HG03457 (cell line): ENCODE data around the gene SAC3D1.
"Not testable (repeated sequence)": the region's sequence is repeated elsewhere in the genome, so short reads cannot be mapped to it uniquely, and the experiment has no call there.

Source experiments
- ATAC-seq: cut with Tn5 transposase; IDR thresholded peaks from one replicate; pipeline ENCODE4 v1.9.1; 2021; ENCODE audit warnings: moderate number of reproducible peaks; ENCODE audit not compliant: unreplicated experiment

The SAC3D1 gene

DNA sequence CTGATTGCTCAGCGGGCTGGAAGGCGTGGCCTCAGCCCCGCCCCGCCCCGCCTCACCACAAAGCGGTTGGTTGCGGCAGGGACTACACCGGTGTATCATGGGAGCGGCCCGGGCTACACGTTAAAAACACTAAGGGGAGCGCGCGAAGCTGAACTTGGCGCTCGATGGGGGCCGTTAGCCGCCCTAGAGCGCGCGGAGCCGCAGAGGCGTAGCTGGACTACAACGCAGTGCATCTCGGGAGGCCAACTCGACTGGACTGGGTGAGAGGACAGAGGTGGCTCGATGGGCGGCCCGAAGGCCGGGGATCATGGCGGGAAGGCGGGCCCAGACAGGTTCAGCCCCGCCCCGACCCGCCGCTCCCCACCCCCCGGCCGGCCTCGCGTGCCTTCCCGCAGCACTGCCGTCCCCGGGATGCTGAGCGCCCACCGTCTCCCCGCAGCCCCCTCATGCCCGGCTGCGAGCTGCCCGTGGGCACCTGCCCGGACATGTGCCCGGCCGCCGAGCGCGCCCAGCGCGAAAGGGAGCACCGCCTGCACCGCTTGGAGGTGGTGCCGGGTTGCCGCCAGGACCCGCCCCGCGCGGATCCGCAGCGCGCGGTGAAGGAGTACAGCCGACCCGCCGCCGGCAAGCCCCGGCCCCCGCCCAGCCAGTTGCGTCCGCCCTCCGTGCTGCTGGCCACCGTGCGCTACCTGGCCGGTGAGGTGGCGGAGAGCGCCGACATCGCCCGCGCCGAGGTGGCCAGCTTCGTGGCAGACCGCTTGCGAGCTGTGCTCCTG lies at the start of gene SAC3D1:
TSS of gene SAC3D1 (plus strand) at position 364 of the 776 bp plus-strand sequence. CDS start at position 447, 83 bp downstream.
- ATAC-seq, result peak; percentile 65

DNA sequence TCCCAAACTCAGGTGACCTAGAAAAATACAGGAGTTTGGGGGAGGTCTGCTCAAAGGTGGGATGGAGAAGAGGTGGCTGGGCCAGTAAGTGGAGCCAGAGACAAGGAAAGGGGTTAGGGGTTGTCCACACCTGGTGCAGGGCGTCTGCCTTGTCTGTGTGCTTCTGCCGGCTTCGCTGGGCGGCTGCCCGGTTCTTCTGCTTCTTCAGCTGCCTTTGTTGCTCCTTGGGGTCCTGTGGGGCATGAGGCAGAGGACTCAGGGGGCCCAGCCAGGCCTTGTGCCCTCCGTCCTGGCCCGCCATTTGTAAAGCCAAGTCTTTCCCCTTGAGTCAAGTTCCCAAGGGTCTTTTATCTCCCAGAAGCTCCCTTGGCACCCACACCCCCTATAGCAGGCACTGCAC lies 46.7 kb upstream of the SAC3D1 start:
- ATAC-seq, result no peak

DNA sequence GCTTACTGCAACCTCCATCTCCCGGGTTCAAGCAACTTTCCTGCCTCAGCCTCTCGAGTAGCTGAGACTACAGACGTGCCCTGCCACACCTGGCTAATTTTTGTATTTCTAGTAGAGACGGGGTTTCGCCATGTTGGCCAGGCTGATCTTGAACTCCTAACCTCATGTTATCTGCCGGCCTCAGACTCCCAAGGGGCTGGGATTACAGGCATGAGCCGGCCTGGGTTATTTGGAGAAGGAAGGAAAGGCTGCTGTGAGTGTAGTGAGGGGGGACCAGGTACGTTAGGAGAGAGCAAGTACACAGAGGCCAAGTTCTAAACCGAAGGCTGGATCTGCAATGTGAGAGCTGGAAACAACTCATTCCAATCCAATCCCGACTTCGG lies 44.7 kb upstream of the SAC3D1 start:
- no peak for ATAC-seq

DNA sequence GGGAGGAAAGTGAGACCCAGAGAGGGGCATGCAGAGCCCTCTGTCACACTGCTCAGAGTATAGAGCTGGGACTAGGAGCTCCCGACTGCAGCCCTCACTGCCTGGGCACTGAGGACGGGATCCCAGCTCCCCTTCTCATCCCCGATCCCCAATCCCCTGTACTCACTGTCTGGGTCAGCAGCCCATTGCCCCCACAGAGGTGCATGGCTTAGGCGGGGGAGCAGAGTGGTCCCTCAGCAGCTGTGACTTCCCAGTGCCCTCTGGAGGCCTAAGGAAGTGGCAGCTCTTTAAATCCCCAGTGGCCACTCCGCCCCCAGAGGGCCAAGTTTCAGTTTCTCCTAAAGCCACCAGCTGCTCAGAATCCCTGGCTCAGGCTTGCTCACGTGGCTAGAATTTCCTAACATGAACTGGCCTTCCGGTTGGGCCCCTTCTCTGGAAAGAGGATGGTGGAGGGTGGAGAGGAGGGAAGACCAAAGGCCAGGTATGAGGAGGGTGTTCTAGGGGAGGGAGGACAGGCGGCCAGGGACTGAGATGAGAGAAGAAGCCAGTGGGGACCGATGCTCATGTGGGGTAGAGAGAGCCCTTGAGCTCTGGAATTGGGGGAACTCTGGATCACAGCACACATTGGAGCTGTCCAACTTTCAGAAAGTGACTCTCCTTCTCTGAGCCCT lies 44.2 kb upstream of the SAC3D1 start, which contains the start of gene BATF2:
TSS of gene BATF2 (minus strand) at position 262 of the 671 bp plus-strand sequence. CDS start at position 205, 57 bp downstream.
- no peak for ATAC-seq

DNA sequence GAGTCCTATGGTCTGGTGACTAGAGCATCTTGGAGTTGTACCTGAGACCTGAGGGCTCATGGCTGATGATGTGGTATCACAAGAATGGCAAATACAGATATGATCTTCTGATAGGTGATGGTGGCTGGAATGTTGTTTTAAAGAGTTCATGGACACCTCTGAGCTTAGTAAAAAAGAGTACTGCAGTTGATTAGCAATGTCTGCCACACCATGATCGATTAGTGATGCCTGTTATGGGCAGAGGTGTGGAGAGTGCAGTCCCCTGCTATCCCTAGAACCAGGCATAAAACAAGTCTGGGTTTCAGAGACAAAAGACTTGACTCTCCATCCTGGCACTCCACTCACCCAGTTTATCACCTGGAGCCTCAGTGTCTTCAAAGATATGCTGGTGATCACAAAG lies 42.9 kb upstream of the SAC3D1 start:
- no peak for ATAC-seq

DNA sequence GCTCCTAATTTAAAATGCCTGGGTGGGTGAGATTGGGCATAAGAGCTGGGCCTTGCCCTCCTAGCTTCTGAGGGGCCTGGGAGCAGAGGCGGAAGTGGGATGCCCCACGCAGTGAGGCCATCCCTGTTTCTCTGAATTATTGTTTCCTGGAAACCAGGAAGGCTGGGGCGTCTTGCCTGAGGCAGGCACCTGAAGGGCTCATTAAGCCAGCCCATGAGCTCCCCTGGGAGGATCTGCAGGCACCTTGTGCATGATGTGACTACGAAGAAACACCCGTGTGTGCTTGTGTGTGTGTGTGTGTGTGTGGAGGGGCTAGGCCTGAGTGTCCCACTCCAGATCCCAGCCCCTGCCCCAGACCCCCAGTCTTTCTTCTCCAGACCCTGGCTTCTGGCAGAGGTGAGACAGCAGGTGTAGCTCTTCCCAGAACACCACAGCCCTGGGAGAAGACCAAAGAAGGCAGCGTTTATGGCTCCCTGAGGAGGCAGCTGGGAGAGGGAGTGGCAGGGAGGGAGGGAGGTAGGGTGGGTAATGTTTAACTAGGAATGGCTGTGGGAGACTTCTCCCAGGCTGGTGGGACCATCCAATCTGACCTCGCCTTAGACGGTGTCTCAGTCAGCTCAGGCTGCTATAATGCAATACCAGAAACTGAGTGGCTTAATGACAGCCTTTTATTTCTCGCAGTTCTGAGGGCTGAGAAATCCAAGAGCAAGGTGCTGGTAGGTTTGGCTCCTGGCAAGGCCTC lies 42.1 kb upstream of the SAC3D1 start:
- no peak for ATAC-seq

DNA sequence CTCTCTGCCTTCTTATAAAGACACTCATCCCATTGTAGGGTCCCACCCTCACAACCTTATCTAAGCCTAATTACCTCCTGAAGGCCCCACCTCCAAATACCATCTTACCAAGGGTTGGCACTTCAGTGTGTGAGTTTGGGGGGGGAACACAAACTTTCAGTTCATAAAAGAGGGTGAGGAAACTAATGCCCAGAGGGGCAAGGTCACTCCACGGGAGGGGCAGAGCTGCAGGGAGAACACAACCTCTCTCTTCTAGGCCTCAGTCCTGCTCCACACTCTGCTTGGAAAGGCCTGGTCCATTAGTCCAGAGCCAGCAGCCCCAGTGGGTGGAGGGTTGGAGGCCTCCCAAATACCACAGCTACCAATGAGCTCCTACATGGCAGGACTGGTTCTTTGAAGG lies 41.5 kb upstream of the SAC3D1 start:
- no peak for ATAC-seq

DNA sequence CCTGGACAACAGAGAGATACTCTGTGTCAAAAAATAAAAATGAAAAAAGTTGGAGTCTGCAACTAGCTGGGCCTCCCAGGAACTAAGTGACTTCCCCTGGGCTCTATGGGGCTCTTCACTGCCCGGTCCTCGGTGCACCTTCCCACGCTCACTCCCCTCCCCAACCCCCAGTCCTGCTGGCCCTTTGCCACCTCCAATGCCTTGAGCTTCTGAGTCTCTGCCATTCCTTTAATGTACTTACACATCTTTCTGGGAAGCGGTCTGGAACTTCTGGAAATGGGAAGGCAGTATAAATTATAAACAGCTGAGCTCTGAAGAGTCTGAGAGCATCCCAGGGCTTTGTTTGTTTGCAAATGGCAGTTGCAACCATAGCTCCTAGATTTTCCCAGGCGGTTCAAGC lies 38.3 kb upstream of the SAC3D1 start:
- no peak for ATAC-seq

DNA sequence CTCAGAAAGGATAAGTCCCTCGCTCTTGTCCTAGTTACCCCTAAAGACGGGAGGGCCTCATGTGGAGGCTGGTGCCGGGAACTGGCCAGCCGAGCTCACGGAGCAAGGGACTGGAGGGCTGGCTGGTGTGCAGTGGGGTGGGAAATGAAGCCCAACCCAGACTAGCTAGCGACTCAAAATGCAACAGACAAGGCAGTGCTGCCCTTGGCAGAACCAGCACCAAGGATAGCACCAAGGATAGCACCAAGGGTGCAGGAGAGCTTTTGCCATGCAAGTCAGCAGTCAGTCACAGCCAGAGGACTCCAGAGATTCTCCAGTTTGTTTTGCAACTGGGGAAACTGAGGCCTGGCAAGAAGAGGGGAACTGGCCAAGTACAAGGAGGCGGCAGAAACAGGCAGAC lies 37.7 kb upstream of the SAC3D1 start:
- ATAC-seq, result no peak

DNA sequence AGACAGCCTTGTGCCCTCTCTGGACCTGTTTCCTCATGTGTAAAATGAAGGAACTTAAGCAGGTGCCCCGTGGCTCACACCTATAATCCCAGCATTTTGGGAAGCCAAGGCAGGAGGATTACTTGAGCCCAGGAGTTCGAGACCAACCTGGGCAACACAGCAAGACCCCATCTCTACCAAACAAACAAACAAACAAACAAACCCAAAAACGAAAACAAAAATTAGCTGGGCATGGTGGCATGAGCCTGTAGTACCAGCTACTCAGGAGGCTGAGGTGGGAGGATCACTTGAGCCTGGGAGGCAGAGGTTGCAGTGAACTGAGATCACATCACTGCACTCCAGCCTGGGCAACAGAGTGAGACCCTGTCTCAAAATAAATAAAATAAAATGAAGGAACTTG lies 37.0 kb upstream of the SAC3D1 start:
- ATAC-seq, result not testable (repeated sequence)

DNA sequence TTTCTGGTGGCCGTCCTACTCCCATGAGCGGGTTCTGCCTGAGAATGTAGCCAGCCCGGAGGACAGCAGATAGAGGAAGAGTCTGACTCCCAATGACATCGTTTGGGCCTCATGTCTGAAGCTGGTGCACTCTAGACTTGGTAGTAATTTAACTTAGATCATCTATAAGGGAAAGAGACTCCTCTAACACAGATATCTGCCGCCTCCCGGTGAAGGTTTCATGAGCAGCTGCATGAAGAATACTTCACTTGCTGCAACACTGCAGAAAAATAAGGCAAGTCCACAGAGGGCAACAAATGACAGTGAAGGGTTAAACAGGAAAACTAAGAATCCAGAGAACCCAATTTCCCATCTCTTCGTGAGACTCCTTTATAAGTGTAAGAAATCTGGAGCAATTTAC lies 33.0 kb upstream of the SAC3D1 start:
- ATAC-seq, result no peak

DNA sequence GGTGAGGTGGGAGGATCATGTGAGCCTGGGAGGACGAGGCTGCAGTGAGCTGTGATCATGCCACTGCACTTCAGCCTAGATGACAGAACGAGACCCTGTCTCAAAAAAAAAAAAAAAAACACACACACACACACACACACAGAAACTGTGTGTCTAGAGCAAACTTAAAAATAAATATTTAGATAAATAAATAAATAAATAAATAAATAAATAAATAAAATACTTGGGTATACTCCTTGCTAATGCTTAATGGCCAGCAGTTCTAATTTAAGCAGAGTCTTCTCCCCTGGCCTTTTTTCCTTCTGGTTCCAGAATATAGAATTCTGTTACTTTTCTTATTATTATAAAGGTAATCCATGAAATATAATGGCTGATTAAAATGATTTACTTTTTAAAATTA lies 32.1 kb upstream of the SAC3D1 start:
- no peak for ATAC-seq

DNA sequence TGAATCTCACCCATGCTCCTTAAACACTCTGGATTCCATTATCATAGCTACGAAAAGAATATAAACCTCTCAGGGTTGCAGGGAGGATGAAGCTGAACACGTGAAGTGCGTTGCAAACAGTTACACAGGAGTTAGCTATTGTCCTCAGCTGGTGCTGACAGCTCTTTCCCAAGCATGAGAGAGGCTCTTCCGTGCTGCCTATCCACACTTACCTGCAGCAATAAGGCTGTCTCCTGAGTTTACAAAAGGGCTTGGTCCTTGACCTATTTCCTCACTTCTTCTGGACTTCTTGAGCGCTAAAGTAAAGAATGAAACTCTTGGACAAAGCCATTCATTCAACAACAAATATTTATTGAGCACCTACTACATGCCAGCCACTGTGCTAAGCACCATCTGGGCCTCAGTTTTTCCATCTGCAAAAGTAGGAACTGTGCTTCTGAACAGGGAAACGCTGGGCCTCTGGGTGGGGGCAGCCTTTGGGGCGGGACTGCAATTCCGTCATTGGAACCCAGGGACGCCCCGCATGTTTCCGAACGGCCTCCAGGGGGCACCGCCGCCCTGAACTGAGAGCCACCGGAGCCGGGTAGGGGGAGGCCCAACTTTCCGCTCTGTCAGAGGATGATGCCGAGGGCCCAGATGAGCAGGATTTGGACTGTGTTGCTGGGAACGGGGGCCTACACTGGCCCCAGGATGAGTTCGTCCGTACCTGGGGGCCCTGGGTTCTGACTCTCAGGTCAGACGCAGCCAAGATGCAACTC lies 27.7 kb upstream of the SAC3D1 start:
- peak; percentile 53 for ATAC-seq

DNA sequence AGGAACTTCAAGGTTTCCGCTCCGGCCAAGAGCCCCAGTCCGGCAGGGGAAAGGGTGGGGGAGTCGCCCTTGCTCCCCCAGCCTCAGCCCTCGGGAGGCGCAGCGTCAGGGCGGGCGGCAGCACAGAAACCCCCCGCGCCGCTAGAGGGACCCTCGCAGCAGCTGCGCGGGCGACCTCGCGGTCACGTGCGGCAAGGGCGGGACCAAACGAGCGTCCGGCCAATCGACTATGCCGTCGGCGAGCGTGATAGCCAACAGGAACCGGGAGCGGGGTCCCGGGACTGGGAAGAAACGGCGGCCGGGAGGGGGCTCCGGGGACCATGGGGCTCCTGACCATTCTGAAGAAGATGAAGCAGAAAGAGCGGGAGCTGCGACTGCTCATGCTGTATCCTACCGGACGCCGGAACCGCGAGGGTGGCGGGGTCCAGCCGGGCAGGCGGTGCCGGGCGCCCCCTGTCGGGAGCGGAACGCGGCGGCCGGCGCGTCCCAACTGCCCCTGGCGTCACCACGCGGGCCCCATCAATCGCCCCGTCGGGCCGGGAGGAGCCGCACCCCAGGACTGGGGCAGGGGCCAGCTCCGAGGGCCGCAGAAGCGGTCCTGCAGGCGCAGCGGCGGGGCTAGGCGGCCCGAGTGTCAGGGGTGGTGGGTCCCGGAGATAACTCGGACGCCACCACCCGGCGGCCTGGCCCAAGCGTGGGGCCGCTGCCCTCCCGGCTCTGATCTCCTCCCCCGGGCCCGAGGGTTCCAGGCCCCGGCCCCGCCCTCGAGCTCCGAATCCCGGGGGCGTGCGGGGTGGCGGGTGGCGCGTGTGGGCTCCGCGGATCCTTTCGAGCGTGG lies 26.9 kb upstream of the SAC3D1 start, which contains the start of gene ARL2:
TSS of gene ARL2 (plus strand) at position 273 of the 838 bp plus-strand sequence. CDS start at position 321, 48 bp downstream.
- ATAC-seq, result peak; percentile 61

DNA sequence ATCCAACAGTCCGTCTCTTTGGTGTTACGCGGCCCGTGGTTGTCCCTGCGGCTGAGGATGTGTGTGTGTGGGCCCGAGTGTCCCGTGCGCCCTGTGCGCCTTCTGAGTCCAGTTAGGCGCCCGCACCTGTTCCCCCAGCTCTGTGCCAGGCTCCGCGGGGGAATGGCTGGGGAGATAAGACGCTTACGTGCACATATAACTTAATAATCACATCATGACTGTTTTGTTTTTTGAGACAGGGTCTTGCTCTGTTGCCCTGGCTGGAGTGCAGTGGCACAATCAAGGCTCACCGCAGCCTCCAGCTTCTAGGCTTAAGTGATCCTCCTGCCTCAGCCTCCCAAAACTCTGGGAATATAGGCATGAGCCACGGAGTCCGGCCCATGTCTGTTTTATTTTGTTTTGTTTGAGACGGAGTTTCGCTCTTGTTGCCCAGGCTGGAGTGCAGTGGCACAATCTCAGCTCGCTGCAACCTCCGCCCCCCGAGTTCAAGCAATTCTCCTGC lies 26.2 kb upstream of the SAC3D1 start:
- no peak for ATAC-seq

DNA sequence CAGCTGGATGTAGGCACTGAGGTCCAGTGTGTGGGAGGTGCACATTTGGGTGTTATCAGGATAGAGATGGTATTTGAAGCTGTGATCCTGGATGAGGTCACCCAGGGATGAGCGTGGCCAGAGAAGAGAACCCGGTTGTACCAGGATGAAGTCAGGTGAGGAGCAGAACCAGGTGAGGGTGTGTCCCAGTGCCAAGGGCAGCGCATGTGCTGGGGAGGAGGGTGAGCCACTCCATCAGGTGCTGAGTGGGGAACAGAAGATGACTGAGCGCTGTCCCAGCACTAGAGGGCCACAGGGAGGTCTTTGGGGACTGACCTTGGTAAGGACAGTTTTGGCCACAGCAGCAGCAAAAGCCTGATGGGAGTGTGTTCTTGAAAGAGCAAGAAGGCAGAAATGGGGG lies 24.3 kb upstream of the SAC3D1 start:
- ATAC-seq, result no peak

DNA sequence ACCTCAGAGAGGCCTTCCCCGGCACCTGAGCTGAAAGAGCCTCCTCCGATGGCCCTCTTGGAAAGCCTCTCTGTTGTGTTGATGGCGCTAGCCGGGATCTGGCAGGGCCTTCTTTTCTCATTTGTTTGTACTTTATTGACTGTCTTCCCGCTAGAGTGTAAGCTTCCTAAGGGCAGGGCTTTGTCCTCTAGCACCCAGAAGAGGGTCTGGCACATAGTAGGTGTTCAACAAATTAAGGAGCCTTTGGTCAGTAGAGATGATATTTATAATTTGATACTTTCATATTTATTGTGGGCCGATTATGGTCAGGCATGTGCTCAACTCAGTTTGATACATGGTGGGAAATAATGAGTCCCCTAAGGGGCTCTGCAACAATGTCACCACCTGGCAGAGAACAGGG lies 23.1 kb upstream of the SAC3D1 start:
- ATAC-seq, result no peak

DNA sequence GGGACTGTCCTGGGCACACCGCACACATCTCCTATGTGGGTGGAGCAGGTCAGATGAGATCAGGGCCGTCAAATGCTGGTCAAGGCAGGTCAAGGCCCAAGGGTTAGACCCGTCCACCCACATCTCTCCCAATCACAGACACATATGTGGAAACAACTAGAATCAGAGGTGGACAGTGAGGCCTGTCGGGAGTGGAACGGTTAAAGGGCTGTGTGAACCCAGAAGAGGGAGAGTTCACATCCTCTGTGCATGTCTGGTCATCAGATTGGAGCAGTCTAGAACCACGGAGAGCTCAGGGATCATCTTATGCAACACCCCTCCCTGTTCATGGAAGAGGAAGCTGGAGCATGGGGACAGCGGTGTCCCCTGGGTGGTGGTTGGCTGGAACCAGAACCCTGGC lies 21.2 kb upstream of the SAC3D1 start:
- ATAC-seq, result no peak

DNA sequence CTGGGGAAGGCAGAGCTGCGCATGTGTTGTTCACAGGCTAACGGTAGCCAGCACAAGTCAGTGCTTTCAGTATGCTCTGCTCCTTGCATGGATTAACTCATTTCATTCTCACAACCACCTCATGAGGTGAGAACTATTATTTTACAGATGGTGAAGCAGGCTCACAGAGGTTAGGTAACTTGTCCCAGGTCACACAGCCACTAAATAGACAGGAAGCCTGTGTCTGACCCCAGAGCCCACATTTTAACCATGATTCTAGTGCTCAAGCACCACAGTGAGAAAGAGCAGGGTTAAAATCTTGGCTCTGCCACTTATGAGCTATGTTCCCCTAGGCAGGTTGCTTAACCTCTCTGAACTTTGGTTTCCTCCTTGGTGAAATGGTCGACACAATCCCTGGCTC lies 20.0 kb upstream of the SAC3D1 start:
- ATAC-seq, result no peak

DNA sequence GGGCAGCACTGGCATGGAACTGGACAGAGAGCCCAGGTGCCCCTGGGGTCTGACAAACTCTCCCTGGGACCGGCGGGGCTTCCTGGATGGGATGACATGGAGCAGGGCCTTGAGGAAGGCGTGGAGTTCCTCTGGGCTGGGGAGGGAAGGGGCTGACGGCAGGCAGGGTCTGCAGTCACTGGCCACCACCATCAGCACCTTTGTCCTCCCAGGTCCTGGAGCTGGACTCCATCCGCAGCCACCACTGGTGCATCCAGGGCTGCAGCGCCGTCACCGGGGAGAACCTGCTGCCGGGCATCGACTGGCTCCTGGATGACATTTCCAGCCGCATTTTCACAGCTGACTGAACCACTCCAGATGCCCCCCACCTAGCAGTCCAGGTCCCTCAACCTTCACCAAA lies 19.5 kb upstream of the SAC3D1 start:
- no peak for ATAC-seq
